ENCODE measurements around the gene CORIN.
"Not testable (repeated sequence)": the region's sequence is repeated elsewhere in the genome, so short reads cannot be mapped to it uniquely, and the experiment has no call there.

The CORIN gene

GRCh38 chr4:47624031-47624441 lies 213.8 kb downstream of the CORIN start:
- no peak for DNase-seq

- no peak for DNase-seq
Measured at GRCh38 chr4:47621181-47621580, 216.7 kb downstream of the CORIN start.

DNA sequence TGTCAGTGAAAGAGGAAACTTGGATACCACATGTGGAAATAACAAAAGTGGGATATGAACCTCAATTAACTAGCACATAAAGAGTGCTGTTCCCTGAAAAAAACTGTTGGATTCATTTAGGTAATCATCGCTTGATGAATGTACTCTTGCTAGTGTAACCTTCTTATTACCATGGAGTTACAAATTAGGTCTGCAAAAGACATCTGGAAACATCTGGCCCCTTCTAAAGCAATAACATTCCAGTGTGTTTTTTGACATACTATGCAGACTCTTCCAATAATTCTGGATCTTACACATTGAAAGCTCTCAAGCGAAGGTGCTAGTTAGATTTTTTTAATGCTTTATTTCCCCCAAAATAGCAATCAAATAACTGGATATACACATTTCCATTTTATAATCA lies 218.2 kb downstream of the CORIN start:
- no peak for DNase-seq

DNA sequence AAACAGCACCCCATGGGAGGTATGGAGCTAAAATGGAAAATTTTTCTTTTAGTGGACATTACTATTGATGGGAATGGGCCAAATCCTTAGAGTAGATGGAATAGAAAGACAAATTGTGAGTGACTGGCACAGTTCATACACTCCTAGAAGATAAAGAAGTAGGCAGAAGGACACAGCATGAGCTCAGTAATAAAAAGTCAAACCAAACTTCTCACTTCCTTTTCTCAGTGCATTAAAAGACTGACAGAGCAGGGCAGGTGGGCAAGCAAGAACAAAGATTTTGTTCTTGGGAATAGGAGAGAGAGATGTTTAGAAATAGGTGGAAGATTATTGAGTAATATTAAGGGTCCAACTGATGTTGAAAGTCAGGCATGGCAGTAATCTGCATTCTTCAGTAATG lies 220.3 kb downstream of the CORIN start:
- no peak for DNase-seq

- no peak for DNase-seq
Measured at GRCh38 chr4:47615385-47615784, 222.5 kb downstream of the CORIN start.

- DNase-seq: no peak
Measured at GRCh38 chr4:47612116-47613023, 225.5 kb downstream of the CORIN start.

GRCh38 chr4:47606482-47606881 lies 231.4 kb downstream of the CORIN start:
- no peak for DNase-seq

DNA sequence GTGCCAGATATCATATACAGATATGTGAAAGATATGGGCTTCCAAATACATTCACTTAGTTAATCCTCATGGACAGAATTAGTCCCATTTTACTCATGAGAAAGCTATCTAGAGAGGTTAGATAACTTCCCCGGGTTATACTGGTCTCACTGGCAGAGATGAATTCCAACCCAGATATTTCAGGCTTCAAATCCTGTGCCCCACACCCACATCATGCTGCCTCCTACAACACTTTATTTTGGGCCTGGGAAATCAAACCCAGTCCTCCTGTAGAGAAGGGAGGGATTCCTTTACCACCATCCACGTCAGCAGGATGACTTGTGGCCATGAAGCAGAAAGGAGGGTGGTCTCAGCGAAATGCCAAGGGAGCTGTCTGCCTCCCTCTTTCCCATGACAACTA lies 239.0 kb downstream of the CORIN start:
- DNase-seq: no peak

DNA sequence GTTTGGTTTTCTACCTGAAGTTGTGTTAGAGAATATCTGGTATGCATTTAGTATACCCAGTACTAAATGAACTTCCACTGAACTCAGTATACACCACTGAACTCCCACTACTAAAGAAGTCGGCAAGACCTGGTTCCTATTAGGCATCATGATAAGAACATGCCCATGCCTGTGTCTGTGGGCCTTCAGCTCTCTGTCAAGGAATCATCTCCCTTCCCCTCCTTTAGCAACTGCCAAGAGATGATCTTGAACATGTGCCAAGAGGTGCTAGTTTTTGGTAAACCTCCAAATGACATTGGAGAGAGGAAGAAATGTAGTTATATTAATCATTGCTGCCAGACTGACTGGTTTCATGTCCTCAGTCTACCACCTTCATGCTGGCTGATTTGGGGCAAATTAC lies 239.5 kb downstream of the CORIN start:
- DNase-seq: no peak

DNA sequence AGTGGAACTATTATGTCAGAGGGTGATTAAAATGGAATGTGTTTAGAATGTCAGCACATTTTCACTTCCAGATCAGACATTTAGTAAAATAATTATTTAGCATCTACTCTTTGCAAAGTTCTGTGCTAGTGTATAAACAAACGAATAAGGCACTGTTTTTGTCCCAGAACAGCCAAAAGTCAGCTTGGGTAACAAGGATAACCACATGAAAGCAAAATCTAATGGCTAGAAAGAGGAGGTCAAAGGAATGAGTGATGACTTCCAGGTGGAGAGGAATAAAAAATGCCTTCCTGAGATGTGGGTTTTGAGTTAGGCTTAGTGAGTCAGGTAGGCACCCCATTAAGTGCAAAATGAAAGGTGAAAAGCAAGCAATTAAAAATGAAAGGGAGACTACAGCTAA lies 240.2 kb downstream of the CORIN start:
- no peak for DNase-seq

DNA sequence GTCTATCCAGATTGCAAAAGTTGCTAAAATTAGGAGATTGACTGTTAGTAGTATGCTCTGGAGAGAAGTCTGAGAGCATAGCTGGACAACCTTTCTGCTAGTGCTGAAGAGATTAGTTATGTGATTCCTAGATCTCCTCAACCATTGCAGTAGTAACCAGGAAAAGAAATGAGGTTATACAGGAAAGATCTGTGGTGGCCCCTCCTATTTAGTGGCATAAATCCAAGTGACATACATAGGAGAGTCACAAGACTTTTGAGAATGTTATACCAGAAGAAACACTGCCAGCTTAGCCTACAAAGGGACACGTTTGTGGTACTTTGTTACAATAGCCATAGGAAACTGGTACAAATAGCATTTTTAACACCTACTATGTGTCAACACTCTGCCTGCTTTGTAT lies 247.5 kb downstream of the CORIN start:
- DNase-seq: no peak

DNA sequence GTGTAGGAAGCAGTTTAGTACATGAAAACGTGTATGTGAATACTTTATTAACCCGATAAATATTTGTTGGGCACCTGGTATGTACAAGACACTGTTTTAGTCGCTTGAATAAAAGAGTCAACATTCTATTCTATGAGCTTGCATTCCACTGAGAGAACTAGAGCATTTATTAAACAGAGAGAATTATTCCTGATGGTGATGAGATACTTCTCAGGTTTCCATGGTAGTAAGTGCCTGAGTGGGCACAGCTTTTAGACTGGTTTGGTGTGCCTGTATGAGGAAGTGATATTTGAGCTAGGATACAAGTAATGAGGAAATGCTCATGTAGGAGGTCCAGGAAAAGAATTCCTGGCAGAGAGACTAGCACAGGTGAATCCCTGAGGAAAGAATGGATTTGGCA lies 258.6 kb downstream of the CORIN start:
- DNase-seq: no peak

GRCh38 chr4:47577779-47578553 lies 259.9 kb downstream of the CORIN start:
- DNase-seq: no peak

- DNase-seq: no peak
Measured at GRCh38 chr4:47572981-47573380, 264.9 kb downstream of the CORIN start.

DNA sequence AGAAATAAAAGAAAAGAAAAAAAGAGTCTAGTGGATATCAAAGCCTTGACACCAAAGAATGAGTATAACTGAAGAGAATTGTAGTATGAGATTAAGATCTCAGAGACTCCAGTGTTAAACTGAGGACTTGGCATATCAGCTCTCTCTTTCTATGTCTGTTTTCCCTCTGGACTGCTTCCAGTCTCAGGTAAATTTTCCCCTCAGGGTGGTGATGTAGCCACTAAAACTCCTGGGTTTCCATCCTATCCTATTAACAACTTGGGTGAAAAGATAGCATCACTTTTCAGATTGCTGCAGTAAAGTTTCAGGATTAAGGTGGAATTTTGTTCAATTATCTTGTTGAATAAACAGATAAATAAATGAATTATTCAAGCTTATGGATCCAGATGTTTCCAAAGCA lies 267.1 kb downstream of the CORIN start:
- no peak for DNase-seq

- DNase-seq: no peak
Measured at GRCh38 chr4:47567511-47567910, 270.4 kb downstream of the CORIN start.

- no peak for DNase-seq
Measured at GRCh38 chr4:47566969-47567368, 270.9 kb downstream of the CORIN start.

DNA sequence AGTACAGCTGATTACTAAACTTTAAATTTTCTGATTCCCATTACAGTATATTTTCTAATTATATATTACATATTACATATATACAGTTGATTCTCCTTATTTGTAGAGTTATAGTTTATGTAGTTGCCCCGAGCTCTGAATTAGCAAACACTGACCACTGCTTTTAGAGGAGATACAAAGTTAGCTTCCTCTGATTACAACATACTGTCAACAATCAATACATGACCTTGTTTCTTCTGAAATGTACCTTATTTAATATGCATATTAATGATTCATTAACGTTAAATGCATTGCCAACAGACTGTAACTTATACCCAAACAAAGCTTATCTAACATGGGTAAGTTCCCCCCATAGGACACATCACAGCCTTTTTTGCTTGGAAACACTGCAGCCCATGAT lies 271.3 kb downstream of the CORIN start:
- DNase-seq: no peak

DNA sequence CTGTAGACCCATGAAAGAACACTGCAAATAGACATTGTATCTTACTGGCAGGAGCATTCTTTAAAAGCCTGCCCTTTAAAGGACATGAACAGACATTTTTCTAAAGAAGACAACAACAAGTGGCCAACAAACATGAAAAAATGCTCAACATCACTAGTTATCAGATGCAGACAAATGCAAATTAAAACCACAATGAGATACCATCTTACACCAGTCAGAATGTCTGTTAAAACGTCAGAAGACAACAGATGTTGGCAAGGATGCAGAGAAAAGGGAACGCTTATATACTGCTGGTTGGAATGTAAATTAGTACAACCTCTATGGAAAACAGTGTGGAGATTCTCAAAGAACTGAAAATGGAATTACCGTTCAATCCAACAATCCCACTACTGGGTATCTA lies 275.6 kb downstream of the CORIN start:
- no peak for DNase-seq

DNA sequence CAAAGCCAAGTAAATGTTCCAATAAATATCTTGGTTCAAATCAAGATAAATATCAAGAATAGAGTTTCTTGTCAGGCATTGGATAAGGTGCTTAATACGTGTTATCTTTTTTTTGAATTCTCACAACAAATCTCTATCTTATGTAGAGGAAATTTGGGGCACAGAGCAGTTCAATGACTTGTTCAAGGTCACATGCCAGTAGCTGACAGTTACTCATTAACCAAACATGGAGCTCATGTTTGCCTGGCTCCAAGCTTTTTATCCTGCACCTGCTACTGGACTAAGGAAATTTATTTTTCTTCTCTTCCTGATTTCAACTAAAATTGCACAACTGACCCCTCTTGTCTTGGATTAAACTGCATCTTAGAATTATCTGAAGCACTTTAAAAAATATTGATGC lies 276.5 kb downstream of the CORIN start:
- DNase-seq: no peak

DNA sequence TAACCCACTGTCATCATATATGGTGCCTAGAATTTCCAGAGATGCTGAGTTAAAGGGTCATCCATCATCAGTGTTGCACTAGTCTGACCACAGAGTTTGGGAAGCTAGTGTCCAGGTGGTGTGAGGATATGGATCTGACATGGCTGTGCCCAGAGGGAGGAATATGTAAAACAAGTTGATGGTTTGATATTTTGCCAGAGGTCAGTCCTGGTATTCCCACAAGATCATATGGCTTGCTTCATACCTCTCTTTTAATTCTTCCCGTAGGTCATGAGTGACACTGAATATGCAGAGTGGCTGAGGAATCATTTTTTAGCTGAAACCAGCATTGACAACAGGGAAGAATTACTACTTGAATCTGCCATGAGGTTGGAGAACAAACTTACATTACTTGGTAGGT lies 277.2 kb downstream of the CORIN start:
- no peak for DNase-seq

DNA sequence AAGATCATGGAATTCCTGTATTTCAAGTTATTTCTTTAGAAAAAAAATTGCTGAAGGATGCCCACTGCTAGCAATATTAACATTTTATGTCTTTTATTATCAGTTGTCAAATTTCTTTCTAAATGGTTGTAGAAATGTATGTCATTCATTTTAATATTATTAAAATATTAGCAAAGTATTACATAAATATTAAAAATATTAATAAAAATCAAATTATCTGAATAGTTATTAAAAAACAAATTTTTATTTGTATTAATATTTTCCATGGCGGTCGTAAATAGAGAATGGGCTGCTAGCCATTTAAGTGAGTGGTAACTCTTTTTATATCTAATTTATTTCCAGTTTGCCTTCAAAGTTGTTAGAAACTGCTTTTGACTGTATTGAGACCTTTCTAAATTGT lies 280.6 kb downstream of the CORIN start:
- DNase-seq: no peak

- DNase-seq: not testable (repeated sequence)
Measured at GRCh38 chr4:47555920-47556319, 281.9 kb downstream of the CORIN start.

Data from NCI-H2171 (cell line).